GM21723 (cell line): ENCODE measurements around the gene ARHGEF7.

Experiments used
- ATAC-seq: cut with Tn5 transposase; IDR thresholded peaks from one replicate; pipeline ENCODE4 v1.9.1; 2021; ENCODE audit warnings: mild to moderate bottlenecking, moderate library complexity; ENCODE audit not compliant: unreplicated experiment

Gene ARHGEF7

GRCh38 chr13:111111376-111111937, 3.7 kb upstream of the ARHGEF7 start:
- ATAC-seq: no peak

GRCh38 chr13:111112196-111112595, 2.9 kb upstream of the ARHGEF7 start:
- no peak for ATAC-seq

DNA sequence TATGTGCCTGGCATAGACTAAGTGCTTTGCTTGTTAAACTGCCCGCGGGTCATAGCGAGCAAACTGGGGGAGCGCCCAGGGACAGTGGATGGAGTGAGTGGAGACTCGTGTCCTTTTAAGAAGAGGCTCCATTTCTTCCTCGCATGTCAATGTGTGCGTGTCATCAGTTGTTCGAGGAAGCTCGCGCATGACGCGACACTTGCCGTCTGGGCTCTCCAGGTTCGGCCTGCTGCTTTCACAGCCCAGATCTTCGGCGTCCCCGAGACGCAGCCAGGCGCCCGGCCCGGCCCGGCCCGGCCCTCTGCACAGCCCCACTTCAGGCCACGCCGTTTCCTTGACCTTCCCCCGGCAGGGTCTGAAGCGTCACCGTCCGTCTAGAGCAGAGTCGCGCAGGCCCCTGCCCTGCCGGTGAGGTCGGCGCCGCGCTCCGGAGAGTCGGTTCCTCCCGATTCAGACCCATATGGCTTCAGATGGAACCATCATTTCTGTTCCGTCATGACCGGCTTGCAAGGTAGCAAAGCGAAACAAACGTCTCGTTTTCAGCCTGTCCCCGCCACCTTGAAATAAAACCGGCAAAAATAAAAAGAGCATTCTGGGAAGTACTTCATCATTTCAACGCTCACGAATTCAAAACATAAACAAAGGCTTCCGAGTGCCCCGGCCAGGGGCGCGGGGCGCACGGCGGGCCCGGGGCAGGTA, 599 bp upstream of the ARHGEF7 start:
- ATAC-seq: peak; percentile 40

GRCh38 chr13:111115965-111116521, 933 bp downstream of the ARHGEF7 start:
- no peak for ATAC-seq

GRCh38 chr13:111116856-111117255, 1.7 kb downstream of the ARHGEF7 start:
- no peak for ATAC-seq

- no peak for ATAC-seq
Measured at GRCh38 chr13:111117289-111117688, 2.2 kb downstream of the ARHGEF7 start.

DNA sequence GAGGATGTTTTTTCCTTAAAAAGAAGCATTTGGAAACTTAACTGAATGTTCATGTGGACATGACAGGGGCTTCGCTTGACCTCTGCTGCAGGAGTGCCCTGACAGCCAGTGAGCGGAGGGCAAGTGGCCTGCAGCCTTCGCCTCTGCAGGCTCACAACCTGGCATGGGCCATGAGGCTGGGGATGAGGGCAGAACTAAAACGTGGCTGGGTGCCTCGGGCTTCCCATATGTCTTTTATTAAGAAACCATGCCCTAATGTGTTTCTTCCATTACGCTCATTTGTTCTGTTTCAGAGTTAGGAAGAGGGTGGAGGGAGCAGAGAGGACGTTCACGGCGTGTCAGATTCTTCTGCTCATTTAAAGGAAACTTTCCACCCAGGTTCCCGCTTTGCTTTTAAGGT, 2.9 kb downstream of the ARHGEF7 start:
- ATAC-seq: no peak

DNA sequence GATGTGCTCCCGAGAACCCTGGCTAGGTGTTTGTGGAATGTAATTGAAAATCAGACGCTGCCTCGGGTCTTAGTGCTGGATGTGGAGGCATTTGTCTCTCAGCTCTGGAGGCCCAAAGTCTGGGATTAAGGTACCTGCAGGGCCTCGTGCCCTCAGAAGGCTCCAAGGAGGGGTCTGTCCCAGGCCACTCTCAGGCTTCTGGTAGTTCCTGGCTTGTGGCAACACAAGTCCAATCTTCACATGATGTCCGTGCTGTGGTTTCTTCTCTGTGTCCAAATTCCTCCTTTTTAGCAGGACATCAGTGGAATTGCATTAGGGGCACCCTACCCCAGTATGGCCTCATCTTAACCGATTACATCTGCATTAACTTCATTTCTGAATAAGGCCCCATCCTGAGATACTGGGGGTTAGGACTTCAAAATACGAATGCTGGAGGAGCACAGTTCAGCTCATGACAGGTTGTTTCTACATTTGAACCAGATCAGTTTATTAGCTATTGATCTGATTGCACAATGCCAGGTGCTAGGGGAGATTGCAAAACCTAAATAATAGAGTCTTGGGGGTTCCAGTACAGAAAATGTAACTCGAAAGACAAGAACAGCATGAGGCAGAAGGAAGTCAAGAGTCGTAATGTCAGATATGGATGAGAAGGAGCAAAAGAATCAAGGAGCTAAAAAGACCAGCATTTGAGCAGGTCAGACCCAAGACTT, 3.9 kb downstream of the ARHGEF7 start:
- ATAC-seq: no peak

DNA sequence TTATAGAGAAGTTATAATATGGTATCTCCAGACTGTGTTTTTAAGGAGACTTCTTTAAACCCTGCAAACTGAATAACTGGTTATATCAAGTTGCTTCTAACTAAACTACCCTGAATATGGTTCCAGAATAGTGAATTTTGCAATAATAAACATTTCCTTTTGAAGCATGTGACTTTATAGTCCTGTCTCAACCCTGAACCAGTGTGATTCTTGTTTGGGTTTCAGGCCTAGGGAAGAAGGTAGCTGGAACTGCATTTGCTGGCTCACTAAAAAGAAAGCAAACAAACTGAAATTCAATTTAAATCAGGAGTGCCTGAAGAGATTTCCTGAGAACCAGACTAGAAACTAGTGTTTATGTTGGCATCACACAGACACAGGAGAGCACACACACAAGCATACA, 4.9 kb downstream of the ARHGEF7 start:
- ATAC-seq: no peak

DNA sequence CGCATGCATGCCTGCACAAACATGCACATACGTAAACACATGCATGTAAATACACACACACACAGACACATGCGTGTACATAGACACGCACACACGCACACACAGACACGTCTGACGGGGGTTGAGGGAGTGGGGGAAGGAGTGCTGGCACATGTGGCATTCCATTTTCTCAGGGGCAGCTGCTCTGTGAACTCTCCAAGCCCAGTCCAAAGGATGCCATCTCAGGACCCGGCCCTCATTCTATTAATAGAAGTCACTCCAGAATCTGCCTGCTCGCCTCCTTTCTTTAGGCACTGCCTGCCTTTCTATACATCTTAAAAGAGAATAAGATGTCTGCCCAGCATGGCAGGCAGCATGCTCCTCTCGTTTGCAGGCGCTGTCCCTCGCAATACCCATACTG, 5.3 kb downstream of the ARHGEF7 start:
- no peak for ATAC-seq

- no peak for ATAC-seq
Measured at GRCh38 chr13:111120913-111121312, 5.8 kb downstream of the ARHGEF7 start.

- ATAC-seq: no peak
Measured at GRCh38 chr13:111121506-111121905, 6.4 kb downstream of the ARHGEF7 start.

DNA sequence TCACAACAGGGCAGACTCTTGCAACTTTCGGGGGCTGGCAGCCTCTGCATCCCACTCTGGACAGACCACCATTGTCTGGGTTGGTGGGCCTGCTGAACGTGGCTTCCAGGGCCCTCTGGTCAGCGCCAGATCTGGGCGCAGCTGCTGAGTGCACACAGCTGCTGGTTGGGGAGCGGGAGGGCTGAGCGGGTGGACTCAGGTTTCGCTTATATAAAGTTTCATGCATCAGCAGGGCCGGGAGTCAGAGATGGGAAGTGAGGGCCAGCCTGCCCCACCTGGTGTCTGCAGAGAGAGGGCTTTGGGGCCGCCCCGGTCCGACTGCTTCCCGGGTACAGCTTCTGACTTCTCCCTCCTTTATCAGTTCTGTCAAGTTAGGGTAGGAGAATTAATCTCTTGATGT, 6.9 kb downstream of the ARHGEF7 start:
- no peak for ATAC-seq

DNA sequence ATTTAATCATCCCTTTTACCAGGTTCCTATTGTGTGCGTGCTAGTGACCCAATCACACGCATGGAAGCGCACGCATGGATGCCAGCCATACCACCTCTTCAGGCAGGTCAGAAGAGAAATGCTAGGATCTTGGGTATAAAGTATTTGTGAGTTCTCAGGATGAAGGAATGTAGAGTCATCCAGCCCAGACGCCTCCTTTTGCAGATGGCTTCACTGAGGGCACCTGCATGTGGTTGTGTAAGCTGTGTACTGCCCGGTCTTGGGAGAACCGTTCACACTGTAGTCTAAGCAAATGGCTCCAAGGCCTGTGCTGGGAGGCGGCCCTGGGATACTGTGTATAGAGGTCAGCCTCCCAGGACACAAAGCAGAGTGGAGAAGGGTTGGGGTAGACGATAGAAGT, 7.5 kb downstream of the ARHGEF7 start:
- ATAC-seq: no peak

DNA sequence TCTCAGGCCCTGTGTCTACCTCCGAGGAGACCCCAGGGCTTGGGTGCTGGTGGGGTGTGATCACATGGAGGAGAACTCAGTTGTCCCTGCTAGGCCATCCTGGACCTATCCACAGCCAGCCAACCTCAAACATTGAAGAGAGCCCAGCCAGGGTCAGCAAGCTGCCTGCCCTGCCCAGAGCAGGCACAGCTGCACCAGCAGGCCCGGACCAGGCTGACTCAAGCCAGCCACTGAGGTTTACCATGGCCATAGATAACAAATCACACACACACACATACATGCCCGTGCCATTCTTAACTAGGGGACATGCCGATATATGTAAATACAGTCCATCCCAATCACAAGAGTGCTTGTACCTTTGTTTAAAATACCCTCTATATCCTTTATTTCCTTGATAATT, 8.1 kb downstream of the ARHGEF7 start:
- no peak for ATAC-seq

DNA sequence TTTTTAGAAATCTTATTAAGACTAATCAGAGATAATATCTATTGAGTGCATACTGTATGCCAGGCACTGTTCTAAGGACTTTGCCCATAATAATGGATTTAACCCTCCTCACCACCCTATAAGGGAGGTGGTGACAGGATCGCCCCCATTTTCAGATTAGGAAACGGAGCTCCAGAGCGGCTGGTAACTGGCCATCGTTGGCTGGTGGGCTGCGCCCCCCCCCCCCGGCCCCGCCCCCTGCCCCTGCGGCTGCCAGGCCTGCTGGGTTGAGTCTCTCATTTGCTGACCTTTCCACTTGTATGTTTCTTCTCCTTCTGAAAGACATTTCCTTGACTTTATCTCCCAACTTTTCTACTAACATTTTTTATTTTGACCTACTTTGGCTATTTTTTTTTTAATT, 8.5 kb downstream of the ARHGEF7 start:
- no peak for ATAC-seq

DNA sequence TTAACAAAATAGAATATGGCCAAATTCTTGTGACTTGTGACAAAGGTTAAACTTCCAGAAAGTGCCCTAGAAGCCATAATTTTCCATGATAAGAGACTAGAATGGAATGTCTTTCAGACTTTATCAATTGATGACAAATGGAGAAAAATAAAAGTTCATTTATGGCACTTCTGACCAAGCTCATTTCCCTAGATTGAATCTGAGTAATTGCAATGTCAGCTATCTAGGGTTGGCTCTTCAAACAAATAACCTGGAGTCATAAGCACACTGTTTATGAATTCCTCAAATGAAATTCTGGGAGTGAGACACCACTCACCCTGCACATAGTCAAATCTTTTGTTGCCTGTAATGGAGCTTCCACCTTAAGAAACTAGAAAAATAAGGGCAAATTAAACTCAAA, 11.4 kb downstream of the ARHGEF7 start:
- ATAC-seq: no peak

DNA sequence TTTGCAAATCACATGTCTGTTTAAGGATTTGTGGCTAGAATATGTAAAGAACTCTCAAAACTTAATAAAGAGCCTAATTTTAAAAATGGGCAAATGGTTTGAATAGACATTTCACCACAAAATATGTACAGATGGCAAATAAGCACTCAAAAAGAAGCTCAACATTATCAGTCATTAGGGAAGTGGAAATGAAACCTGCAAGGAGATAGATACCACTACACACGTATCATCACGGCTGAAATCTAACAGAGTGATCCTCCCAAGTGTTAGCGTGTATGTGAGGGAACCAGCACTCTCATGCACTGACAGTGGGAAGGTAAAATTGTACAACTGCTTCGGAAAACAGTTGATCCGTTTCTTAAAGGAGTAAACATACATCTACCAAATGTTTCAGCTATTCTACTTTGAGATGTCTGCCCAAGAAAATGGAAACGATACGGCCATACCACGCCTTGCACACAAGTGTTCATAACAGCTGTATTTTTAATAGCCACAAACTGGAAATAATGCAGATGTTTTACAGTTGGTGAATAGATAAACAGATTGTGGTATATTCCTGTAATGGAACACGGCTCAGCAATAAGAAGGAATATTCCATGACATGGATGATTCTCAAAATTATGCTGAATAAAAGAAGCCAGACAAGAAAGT, 14.5 kb downstream of the ARHGEF7 start:
- peak; percentile 99 for ATAC-seq

DNA sequence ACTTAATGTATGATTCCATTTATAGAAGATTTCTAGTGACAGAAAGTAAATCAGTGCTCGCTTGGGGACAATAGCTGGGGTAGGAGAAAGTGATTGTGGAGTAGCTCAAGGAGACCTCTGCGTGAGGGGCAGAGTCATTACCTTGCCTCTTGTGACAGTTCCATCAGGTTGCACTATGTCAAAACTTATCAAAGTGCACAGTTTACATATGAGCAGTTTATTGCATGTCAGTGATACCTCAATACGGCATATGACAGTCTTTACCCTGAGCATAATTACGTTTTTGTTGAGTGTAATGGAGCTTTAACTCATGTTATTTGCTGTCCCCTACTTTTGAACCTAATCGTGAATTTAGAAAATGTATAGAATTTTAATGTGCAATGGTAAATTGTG, 15.0 kb downstream of the ARHGEF7 start:
- ATAC-seq: no peak

GRCh38 chr13:111131048-111131447, 15.9 kb downstream of the ARHGEF7 start:
- no peak for ATAC-seq

- ATAC-seq: no peak
Measured at GRCh38 chr13:111131611-111132010, 16.5 kb downstream of the ARHGEF7 start.

GRCh38 chr13:111132948-111133347, 17.8 kb downstream of the ARHGEF7 start:
- ATAC-seq: no peak
